ENCODE measurements around the gene MTUS2. TPM values are rescaled to one million over a fixed set of nuclear protein-coding genes. Genes with fewer than 3 reads are reported as not detected.

MTUS2 gene
- total and polyA plus RNA-seq, 2 of the 8 experiments (the other 6 are each of a cell fraction or from before 2014, with no cell fraction given) = 0.18 to 0.80 TPM

DNA sequence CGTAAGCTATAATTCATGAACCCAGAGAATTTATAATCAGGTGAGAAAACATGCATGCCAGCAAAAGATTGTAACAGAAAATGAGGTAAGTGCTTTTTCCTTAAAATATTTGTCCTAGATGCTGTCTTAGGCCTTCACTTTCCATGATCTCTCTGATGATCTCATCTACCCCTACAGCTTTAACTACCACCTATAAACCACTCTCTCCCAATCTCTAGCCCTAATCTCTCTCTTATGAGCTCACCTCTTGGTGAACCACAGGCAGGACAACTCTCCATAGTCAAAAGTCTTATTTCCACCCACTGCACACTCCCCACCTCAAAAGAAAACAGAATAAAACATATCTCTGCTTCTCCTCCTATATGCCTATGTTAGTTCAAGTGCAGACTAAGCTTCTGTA lies 638.3 kb downstream of the MTUS2 start:
- Histone ChIP-seq H4K91ac (replicated peaks; ENCODE audit: insufficient read length, low read length) (no peak overlapping the region), H2BK5ac (ENCODE audit: low read depth, low read length) (no peak overlapping the region), H3K4me3 (ENCODE audit: extremely low read depth in 1 of 4, insufficient read depth in 2 of 4, low read depth in 3 of 4, low read length in 4 of 4) (no peak overlapping the region), H2BK12ac (ENCODE audit: low read depth, low read length) (no peak overlapping the region), H3K23ac (ENCODE audit: insufficient read length) (no peak overlapping the region), H3K36me3 (ENCODE audit: control insufficient read depth in 2 of 4, insufficient read depth in 4 of 4, low read length in 3 of 4) (no peaks in the 10 kb centered on the region), H3K79me1 (ENCODE audit: low read depth, low read length) (no peaks in the 10 kb centered on the region; the same call in 1 of the 2 replicates), H3K27me3 (replicated peaks in 1 of 4; ENCODE audit: control insufficient read depth in 3 of 4, extremely low read depth in 1 of 4, insufficient read depth in 3 of 4, low read length in 3 of 4) (no peaks in the 10 kb centered on the region; a peak in 1 of 7 replicates), H4K20me1 (replicated peaks in 1 of 2; ENCODE audit: control insufficient read depth in 1 of 2, insufficient read depth in 2 of 2, low read length in 2 of 2) (no peaks in the 10 kb centered on the region), H3K27ac (ENCODE audit: low read depth, low read length) (no peak overlapping the region), H3K79me2 (ENCODE audit: control insufficient read depth in 1 of 2, insufficient read depth in 2 of 2, low read length in 2 of 2) (no peaks in the 10 kb centered on the region), H3K9me3 (ENCODE audit: insufficient read depth in 2 of 2, low read depth in 1 of 2, low read length in 1 of 2) (0 out of 4 replicates have a peak, but pooled peaks cover 0 to 3% of the 10 kb centered on the region in 2 experiments), H3K56ac (replicated peaks; ENCODE audit: insufficient read length, low read depth, low read length) (no peak overlapping the region), H2BK20ac (ENCODE audit: low read length) (no peak overlapping the region), H3K4ac (replicated peaks; ENCODE audit: insufficient read length, low read depth, low read length) (no peak overlapping the region), H2AK5ac (ENCODE audit: low read depth, low read length) (no peak overlapping the region), H3K23me2 (ENCODE audit: low read depth, low read length) (no peaks in the 10 kb centered on the region), H3K18ac (ENCODE audit: extremely low read depth, low read length) (no peak overlapping the region), H2BK15ac (ENCODE audit: low read length) (no peak overlapping the region), H3K4me2 (ENCODE audit: insufficient read depth in 1 of 2, low read depth in 2 of 2, low read length in 2 of 2) (no peak overlapping the region), H2BK120ac (replicated peaks; ENCODE audit: low read depth, low read length) (no peak overlapping the region), H2AFZ (ENCODE audit: low read length) (no peak overlapping the region), H3K4me1 (replicated peaks in 1 of 4; ENCODE audit: control insufficient read depth in 3 of 4, insufficient read depth in 4 of 4, low read length in 3 of 4) (peaks cover 0 to 4% (median 0%) of the 10 kb centered on the region in 4 experiments; a peak in 2 of 7 replicates), H3K9ac (replicated peaks in 1 of 4; ENCODE audit: extremely low read depth in 1 of 4, low read depth in 3 of 4, low read length in 3 of 4) (no peak overlapping the region), H4K5ac (ENCODE audit: insufficient read length, low read depth, low read length) (no peak overlapping the region), H3K14ac (ENCODE audit: insufficient read length) (no peak overlapping the region), H4K8ac (ENCODE audit: extremely low read depth, insufficient read depth, low read length) (no peak overlapping the region)
- no peak for TF ChIP-seq SAP30 (IDR thresholded peaks at IDR 0.05; ENCODE audit: insufficient read depth, insufficient replicate concordance, low read length)
- TF ChIP-seq PHF8 (conservative IDR thresholded peaks at IDR 0.05; ENCODE audit: low read depth, low read length) = no peak
- TF ChIP-seq SP2 (IDR thresholded peaks at IDR 0.05; ENCODE audit: low read length) = no peak
- no peak for TF ChIP-seq CBX8 (IDR thresholded peaks at IDR 0.05; ENCODE audit: borderline replicate concordance, low read depth, low read length)
- TF ChIP-seq RNF2 (IDR thresholded peaks at IDR 0.05; ENCODE audit: borderline replicate concordance, low read depth, low read length, missing control alignments, poor library complexity, severe bottlenecking) = no peak
- TF ChIP-seq RFX5 (IDR thresholded peaks at IDR 0.05; ENCODE audit: borderline replicate concordance, low read depth, low read length) = no peak
- DNase-seq (ENCODE audit: low read depth in 1 of 2, low spot score in 2 of 2) = no peak
- 89% methylated on average over 1 of the region's 1 CpG; no CpG with 5 or more reads in 1 of the 2 experiments for WGBS, 2 experiments (ENCODE audit: extremely low coverage in 1 of 2, insufficient coverage in 1 of 2, insufficient read length in 1 of 2, insufficient replicate concordance in 2 of 2, low coverage in 1 of 2, low lambda C conversion rate in 2 of 2, missing lambda C conversion rate in 1 of 2)
- FAIRE-seq = no peak
- ChIA-PET CTCF (ENCODE audit: partially characterized antibody) (interaction anchor here (0.6 to 1.3 kb wide), 3 partner anchors 13 to 638 kb away, joined by 3 to 5 read pairs (median 3); no protein-coding TSS in a partner anchor), POLR2A (ENCODE audit: partially characterized antibody) (no interaction called here)
